ENCODE results near the gene FYN. TPM values are rescaled to one million over a fixed set of nuclear protein-coding genes. Genes with fewer than 3 reads are reported as not detected.

FYN gene
- total RNA-seq, 1 donor from 2014 or later, result 124 TPM

DNA sequence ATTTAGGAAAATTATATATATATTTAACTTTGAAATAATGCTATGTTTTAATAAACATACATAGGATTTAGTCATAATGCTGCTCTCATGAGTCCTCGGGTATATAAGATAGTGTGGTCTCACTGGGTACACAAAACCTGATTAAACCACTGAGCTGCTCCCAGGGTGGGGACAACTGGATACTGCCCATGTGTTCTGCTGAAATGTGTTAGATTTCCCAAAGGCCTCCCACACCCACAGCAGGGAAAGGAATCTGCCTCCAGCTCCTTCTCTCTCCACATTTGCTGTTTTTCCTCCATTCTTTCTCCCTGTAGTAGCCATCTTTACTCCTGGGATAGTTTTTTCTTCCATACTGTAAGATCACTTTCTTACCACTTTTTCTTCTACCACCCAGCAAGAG is 198.4 kb downstream of the FYN start:
- Histone ChIP-seq H3K27ac (ENCODE audit: low read depth, low read length) (no peak overlapping the region), H3K4me3 (ENCODE audit: low read length in 3 of 3) (no peak overlapping the region), H3K4me1 (ENCODE audit: control insufficient read depth in 3 of 3, insufficient read depth in 3 of 3, low read length in 3 of 3) (peaks cover 4 to 12% (median 7%) of the 10 kb centered on the region in 3 donors), H3K9ac (ENCODE audit: low read depth in 1 of 3, low read length in 3 of 3) (no peak overlapping the region), H3K9me3 (ENCODE audit: control insufficient read depth in 3 of 3, low read length in 3 of 3) (no peaks in the 10 kb centered on the region), H3K36me3 (ENCODE audit: control insufficient read depth in 3 of 3, insufficient read depth in 3 of 3, low read length in 3 of 3) (peaks cover 0 to 19% (median 3%) of the 10 kb centered on the region in 3 donors), H3K27me3 (ENCODE audit: control insufficient read depth in 3 of 3, insufficient read depth in 3 of 3, low read length in 3 of 3) (no peaks in the 10 kb centered on the region)

DNA sequence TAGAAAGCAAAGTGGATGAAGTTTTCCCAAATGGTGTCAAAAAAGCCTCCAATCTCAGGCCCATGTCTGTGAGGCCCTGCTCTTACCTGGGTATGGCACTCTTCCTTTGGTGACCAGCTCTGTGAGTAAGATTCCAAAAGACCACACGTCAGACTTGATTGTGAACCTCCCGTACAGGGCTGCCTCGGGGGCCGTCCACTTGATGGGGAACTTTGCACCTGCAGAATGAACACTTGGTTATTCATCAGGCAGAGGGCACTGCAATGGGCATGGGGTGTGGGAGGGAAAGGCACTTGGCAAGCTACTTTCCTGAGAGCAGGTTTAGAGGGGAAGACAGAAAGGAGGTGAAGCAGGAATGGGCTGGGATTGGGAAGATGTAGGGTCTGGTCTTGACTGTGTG is 198.8 kb downstream of the FYN start:
- no peak overlapping the region for H3K9ac ChIP-seq (ENCODE audit: low read depth in 1 of 3, low read length in 3 of 3)
- peaks cover 0 to 19% (median 3%) of the 10 kb centered on the region in 3 donors for H3K36me3 ChIP-seq (ENCODE audit: control insufficient read depth in 3 of 3, insufficient read depth in 3 of 3, low read length in 3 of 3)
- no peak overlapping the region for H3K27ac ChIP-seq (ENCODE audit: low read depth, low read length)
- H3K27me3 ChIP-seq (ENCODE audit: control insufficient read depth in 3 of 3, insufficient read depth in 3 of 3, low read length in 3 of 3), result no peaks in the 10 kb centered on the region
- H3K9me3 ChIP-seq (ENCODE audit: control insufficient read depth in 3 of 3, low read length in 3 of 3), result no peaks in the 10 kb centered on the region
- peaks cover 6 to 13% (median 8%) of the 10 kb centered on the region in 3 donors for H3K4me1 ChIP-seq (ENCODE audit: control insufficient read depth in 3 of 3, insufficient read depth in 3 of 3, low read length in 3 of 3)
- no peak overlapping the region for H3K4me3 ChIP-seq (ENCODE audit: low read length in 3 of 3)

DNA sequence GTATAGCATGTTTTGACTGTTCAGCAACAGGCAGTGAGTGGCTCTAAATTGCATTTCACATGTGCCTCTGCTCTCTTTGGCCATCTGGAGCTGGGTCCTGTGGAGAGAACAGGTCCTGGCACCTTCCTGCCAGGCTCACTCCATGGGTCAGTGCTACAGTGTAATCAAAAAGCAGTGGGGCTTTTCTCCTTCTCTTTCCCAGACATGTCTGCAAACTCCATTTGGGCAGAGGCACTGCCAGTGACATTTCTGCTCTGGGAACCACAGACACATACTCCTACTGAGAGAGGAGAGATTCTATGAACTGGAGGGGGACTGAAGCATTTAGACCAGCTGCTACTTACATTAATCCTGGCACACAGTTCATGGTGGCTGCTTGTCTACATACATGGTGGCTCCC is 199.3 kb downstream of the FYN start:
- H3K9ac ChIP-seq (ENCODE audit: low read depth in 1 of 3, low read length in 3 of 3), result no peak overlapping the region
- H3K9me3 ChIP-seq (ENCODE audit: control insufficient read depth in 3 of 3, low read length in 3 of 3), result no peaks in the 10 kb centered on the region
- H3K4me3 ChIP-seq (ENCODE audit: low read length in 3 of 3), result no peak overlapping the region
- H3K27me3 ChIP-seq (ENCODE audit: control insufficient read depth in 3 of 3, insufficient read depth in 3 of 3, low read length in 3 of 3), result no peaks in the 10 kb centered on the region
- H3K36me3 ChIP-seq (ENCODE audit: control insufficient read depth in 3 of 3, insufficient read depth in 3 of 3, low read length in 3 of 3), result peaks cover 0 to 19% (median 3%) of the 10 kb centered on the region in 3 donors
- H3K27ac ChIP-seq (ENCODE audit: low read depth, low read length), result no peak overlapping the region
- H3K4me1 ChIP-seq (ENCODE audit: control insufficient read depth in 3 of 3, insufficient read depth in 3 of 3, low read length in 3 of 3), result peaks cover 6 to 12% (median 11%) of the 10 kb centered on the region in 3 donors

DNA sequence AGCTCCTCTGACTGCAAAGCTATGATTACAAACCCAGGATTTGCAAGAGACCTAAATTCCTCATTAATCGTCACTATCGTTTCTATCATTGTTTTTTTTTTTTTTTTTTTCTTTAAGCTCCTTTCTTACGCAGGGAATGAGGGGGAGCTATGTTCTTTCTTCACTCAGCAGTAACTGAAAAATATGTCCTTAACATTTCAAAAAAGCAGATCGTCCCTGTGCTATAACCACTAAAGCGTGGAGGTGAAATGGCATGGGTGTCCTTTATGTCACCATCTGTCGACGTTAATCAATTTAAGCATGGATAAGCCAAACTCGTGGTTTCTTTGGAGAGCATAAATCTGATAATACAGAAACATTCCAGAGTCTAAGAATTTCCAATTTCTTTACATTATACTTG is 199.7 kb downstream of the FYN start:
- Histone ChIP-seq H3K27ac (ENCODE audit: low read depth, low read length) (no peak overlapping the region), H3K4me3 (ENCODE audit: low read length in 3 of 3) (no peak overlapping the region), H3K9me3 (ENCODE audit: control insufficient read depth in 3 of 3, low read length in 3 of 3) (no peaks in the 10 kb centered on the region), H3K27me3 (ENCODE audit: control insufficient read depth in 3 of 3, insufficient read depth in 3 of 3, low read length in 3 of 3) (no peaks in the 10 kb centered on the region), H3K4me1 (ENCODE audit: control insufficient read depth in 3 of 3, insufficient read depth in 3 of 3, low read length in 3 of 3) (peaks cover 8 to 15% (median 14%) of the 10 kb centered on the region in 3 donors), H3K36me3 (ENCODE audit: control insufficient read depth in 3 of 3, insufficient read depth in 3 of 3, low read length in 3 of 3) (peaks cover 0 to 19% (median 3%) of the 10 kb centered on the region in 3 donors), H3K9ac (ENCODE audit: low read depth in 1 of 3, low read length in 3 of 3) (no peak overlapping the region)

DNA sequence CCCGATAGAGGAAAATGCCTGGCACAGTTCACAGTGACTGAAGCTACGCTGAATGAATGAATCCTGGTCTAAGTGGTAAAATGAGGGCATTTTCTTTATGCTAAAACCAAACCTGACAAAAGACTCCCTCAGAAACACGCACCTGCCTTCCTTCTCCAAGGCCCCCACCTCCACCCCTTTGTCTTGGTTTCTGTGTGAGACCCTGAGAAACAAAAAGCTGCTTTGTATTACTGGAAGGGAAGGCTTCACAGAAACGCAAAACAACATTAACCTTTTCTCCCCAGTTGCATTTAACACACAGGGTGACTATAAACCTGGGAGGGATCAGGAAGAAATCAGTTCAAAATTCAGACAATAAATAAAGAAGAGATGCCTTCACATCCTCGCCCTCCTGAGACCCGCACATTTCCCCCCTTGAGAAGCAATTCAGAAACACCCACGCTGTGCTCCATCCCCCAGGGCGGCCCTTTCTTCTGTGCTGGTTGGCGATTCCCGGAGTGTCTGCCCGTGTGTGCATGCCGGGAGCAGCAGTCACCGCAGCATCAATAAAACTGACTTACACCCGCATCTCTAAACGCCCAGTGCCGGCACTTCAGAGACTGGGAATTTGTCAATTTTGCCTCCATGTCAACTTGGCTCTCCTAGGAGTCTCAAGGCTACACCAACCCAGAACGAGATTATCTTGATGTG is 200.3 kb downstream of the FYN start:
- no peak overlapping the region for H3K27ac ChIP-seq (ENCODE audit: low read depth, low read length)
- H3K4me1 ChIP-seq (ENCODE audit: control insufficient read depth in 3 of 3, insufficient read depth in 3 of 3, low read length in 3 of 3), result peaks cover 13 to 21% (median 20%) of the 10 kb centered on the region in 3 donors
- no peak overlapping the region for H3K9ac ChIP-seq (ENCODE audit: low read depth in 1 of 3, low read length in 3 of 3)
- H3K27me3 ChIP-seq (ENCODE audit: control insufficient read depth in 3 of 3, insufficient read depth in 3 of 3, low read length in 3 of 3), result no peaks in the 10 kb centered on the region
- peaks cover 0 to 20% (median 3%) of the 10 kb centered on the region in 3 donors for H3K36me3 ChIP-seq (ENCODE audit: control insufficient read depth in 3 of 3, insufficient read depth in 3 of 3, low read length in 3 of 3)
- H3K4me3 ChIP-seq (ENCODE audit: low read length in 3 of 3), result no peak overlapping the region
- no peaks in the 10 kb centered on the region for H3K9me3 ChIP-seq (ENCODE audit: control insufficient read depth in 3 of 3, low read length in 3 of 3)

DNA sequence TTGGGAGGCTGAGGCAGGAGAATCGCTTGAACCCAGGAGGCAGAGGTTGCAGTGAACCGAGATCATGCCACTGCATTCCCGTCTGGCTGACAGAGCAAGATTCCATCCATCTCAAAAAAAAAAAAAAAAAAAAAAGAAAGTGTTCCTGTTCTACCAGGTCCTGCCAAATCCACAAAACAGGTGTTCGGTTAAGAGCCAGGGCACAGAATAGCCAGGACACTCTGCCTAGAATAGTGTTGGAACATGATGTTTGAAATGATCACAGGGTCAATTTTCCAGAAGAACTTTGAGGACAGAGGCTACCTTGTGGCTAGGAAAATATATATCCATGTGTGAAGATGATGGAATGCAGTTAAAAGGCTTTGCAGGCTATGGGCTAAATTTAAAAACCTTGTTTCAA is 203.9 kb downstream of the FYN start:
- H3K27ac ChIP-seq (ENCODE audit: low read depth, low read length), result peak overlapping the region; percentile 80
- no peak overlapping the region for H3K4me3 ChIP-seq (ENCODE audit: low read length in 3 of 3)
- H3K27me3 ChIP-seq (ENCODE audit: control insufficient read depth in 3 of 3, insufficient read depth in 3 of 3, low read length in 3 of 3), result no peaks in the 10 kb centered on the region
- peaks cover 41 to 47% (median 46%) of the 10 kb centered on the region in 3 donors for H3K4me1 ChIP-seq (ENCODE audit: control insufficient read depth in 3 of 3, insufficient read depth in 3 of 3, low read length in 3 of 3)
- no peaks in the 10 kb centered on the region for H3K9me3 ChIP-seq (ENCODE audit: control insufficient read depth in 3 of 3, low read length in 3 of 3)
- no peak overlapping the region for H3K9ac ChIP-seq (ENCODE audit: low read depth in 1 of 3, low read length in 3 of 3)
- H3K36me3 ChIP-seq (ENCODE audit: control insufficient read depth in 3 of 3, insufficient read depth in 3 of 3, low read length in 3 of 3), result peaks cover 0 to 20% (median under 1%) of the 10 kb centered on the region in 3 donors

DNA sequence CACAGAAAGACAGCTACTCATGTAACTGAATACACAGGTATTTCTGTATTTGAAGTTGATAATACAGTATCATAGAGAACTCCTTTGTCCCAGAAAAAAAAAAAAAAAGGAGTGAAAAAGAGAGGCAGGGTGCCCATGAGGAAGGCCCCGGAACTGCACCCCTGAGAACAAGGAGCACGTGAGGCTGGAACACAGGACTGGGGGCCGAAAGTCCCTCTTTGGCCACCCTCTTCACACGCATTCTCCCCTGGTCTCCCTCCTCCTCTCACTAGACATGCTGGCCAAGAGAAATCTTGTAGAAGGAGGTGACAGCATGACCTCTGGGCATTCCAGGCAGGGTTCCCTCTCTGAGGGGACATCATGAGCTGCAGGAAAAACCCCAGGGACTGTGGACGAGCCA is 204.8 kb downstream of the FYN start:
- H3K4me3 ChIP-seq (ENCODE audit: low read length in 3 of 3), result peak overlapping the region in 1 of 3 donors; percentile 24
- no peaks in the 10 kb centered on the region for H3K9me3 ChIP-seq (ENCODE audit: control insufficient read depth in 3 of 3, low read length in 3 of 3)
- H3K9ac ChIP-seq (ENCODE audit: low read depth in 1 of 3, low read length in 3 of 3), result peak overlapping the region in 2 of 3 donors; percentile 18 to 36
- peaks cover 50 to 56% (median 55%) of the 10 kb centered on the region in 3 donors for H3K4me1 ChIP-seq (ENCODE audit: control insufficient read depth in 3 of 3, insufficient read depth in 3 of 3, low read length in 3 of 3)
- peak overlapping the region; percentile 80 for H3K27ac ChIP-seq (ENCODE audit: low read depth, low read length)
- peaks cover 0 to 13% (median 0%) of the 10 kb centered on the region in 3 donors for H3K36me3 ChIP-seq (ENCODE audit: control insufficient read depth in 3 of 3, insufficient read depth in 3 of 3, low read length in 3 of 3)
- no peaks in the 10 kb centered on the region for H3K27me3 ChIP-seq (ENCODE audit: control insufficient read depth in 3 of 3, insufficient read depth in 3 of 3, low read length in 3 of 3)

DNA sequence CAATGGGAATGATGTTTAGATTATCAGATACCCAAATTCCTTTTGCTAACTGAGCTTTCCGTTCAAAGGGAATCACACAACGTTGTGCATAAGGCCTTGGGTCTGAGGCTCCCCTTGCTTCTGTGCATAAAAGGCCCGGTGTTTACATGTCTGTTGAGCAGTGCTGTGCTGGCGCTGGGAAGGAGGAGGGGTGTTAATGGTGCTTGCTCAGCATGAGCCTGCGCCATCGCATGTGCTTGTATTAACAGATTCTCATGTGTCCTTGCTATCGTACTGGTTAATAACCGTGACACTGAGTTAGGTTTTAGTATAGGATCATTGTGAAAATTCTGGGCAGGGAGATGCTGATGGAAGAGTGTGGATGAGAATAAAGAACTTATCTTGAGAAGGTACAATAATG is 205.3 kb downstream of the FYN start:
- Histone ChIP-seq H3K9me3 (ENCODE audit: control insufficient read depth in 3 of 3, low read length in 3 of 3) (no peaks in the 10 kb centered on the region), H3K27ac (ENCODE audit: low read depth, low read length) (peak overlapping the region; percentile 80), H3K36me3 (ENCODE audit: control insufficient read depth in 3 of 3, insufficient read depth in 3 of 3, low read length in 3 of 3) (peaks cover 0 to 13% (median 0%) of the 10 kb centered on the region in 3 donors)

DNA sequence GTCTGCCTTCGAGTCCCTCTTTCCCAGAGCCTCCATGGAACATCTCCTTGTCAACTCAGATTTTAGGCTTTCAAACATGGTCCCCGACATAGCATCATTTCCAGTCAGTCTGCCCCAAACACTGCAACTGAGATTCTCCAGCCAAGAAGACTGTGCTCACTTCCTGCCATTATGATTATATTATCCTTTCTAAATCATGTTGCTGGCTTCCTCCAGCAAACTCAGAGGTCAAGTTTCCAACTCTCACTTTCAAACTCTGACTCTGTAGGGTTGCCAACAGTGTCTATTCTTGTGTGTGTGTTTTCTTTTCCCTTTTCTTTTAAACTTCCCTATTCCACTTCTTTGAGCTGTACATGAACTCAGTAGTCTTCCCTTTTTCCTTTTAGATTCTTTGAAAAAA is 206.4 kb downstream of the FYN start:
- no peaks in the 10 kb centered on the region for H3K27me3 ChIP-seq (ENCODE audit: control insufficient read depth in 3 of 3, insufficient read depth in 3 of 3, low read length in 3 of 3)
- H3K4me1 ChIP-seq (ENCODE audit: control insufficient read depth in 3 of 3, insufficient read depth in 3 of 3, low read length in 3 of 3), result peaks cover 66 to 71% (median 70%) of the 10 kb centered on the region in 3 donors
- H3K36me3 ChIP-seq (ENCODE audit: control insufficient read depth in 3 of 3, insufficient read depth in 3 of 3, low read length in 3 of 3), result peaks cover 0 to 9% (median 0%) of the 10 kb centered on the region in 3 donors
- H3K4me3 ChIP-seq (ENCODE audit: low read length in 3 of 3), result no peak overlapping the region
- H3K9ac ChIP-seq (ENCODE audit: low read depth in 1 of 3, low read length in 3 of 3), result peak overlapping the region in 1 of 3 donors; percentile 12
- peak overlapping the region; percentile 80 for H3K27ac ChIP-seq (ENCODE audit: low read depth, low read length)
- no peaks in the 10 kb centered on the region for H3K9me3 ChIP-seq (ENCODE audit: control insufficient read depth in 3 of 3, low read length in 3 of 3)

More for the DNA sequence above, 205.3 kb downstream of the FYN start:
- peak overlapping the region in 2 of 3 donors; percentile 6 to 7 for H3K4me3 ChIP-seq (ENCODE audit: low read length in 3 of 3)
- H3K27me3 ChIP-seq (ENCODE audit: control insufficient read depth in 3 of 3, insufficient read depth in 3 of 3, low read length in 3 of 3), result no peaks in the 10 kb centered on the region
- H3K4me1 ChIP-seq (ENCODE audit: control insufficient read depth in 3 of 3, insufficient read depth in 3 of 3, low read length in 3 of 3), result peaks cover 55 to 60% (median 60%) of the 10 kb centered on the region in 3 donors
- H3K9ac ChIP-seq (ENCODE audit: low read depth in 1 of 3, low read length in 3 of 3), result peak overlapping the region; percentile 18 to 59 (median 36)

DNA sequence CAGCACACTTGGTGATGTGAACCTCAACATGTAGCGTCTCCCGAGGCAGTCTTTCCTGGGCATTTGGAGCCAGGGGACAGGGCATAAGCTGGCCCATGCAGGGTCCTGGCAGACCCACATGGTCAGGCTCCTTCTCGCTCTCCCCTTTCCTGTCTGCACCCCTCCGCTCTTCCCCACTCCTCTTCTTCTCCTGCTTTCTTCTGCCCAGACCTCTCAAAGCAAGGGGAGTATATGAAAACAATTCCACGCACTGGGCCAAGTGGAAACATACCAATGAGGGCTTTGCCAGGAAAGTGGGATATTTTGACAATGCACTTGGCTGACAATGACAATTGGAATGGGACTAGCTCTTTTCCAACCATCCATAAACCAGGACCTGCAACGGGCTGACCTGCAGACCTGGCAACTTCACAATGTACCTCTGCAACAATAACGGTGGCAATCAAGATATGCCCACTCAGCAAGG is 208.7 kb downstream of the FYN start:
- Histone ChIP-seq H3K36me3 (ENCODE audit: control insufficient read depth in 3 of 3, insufficient read depth in 3 of 3, low read length in 3 of 3) (peaks cover 0 to 2% (median 0%) of the 10 kb centered on the region in 3 donors), H3K4me3 (ENCODE audit: low read length in 3 of 3) (peak overlapping the region; percentile 17 to 55 (median 52)), H3K4me1 (ENCODE audit: control insufficient read depth in 3 of 3, insufficient read depth in 3 of 3, low read length in 3 of 3) (peaks cover 66 to 71% (median 69%) of the 10 kb centered on the region in 3 donors), H3K27ac (ENCODE audit: low read depth, low read length) (peak overlapping the region; percentile 80), H3K9me3 (ENCODE audit: control insufficient read depth in 3 of 3, low read length in 3 of 3) (no peaks in the 10 kb centered on the region), H3K27me3 (ENCODE audit: control insufficient read depth in 3 of 3, insufficient read depth in 3 of 3, low read length in 3 of 3) (no peaks in the 10 kb centered on the region), H3K9ac (ENCODE audit: low read depth in 1 of 3, low read length in 3 of 3) (peak overlapping the region in 1 of 3 donors; percentile 55)
